ENCODE measurements around the gene GCNA. TPM values are rescaled to one million over a fixed set of nuclear protein-coding genes. Genes with fewer than 3 reads are reported as not detected.
"Not testable (repeated sequence)": the region's sequence is repeated elsewhere in the genome, so short reads cannot be mapped to it uniquely, and the experiment has no call there.

The GCNA gene
- total RNA-seq, 2 experiments from 2014 or later: 4.4 to 5.3 TPM

GRCh38 chrX:71634366-71634765 is 56.1 kb downstream of the GCNA start:
- H3K27me3 Mint-ChIP-seq: no peaks in the 10 kb centered on the region
- no peaks in the 10 kb centered on the region for H3K9me3 Mint-ChIP-seq
- no peak overlapping the region for H3K4me3 Mint-ChIP-seq
- no peak for DNase-seq
- peaks cover 16% of the 10 kb centered on the region for H3K4me1 Mint-ChIP-seq
- ChIA-PET POLR2A (no interaction called here), CTCF (no interaction called here)
- no peaks in the 10 kb centered on the region for H3K36me3 Mint-ChIP-seq (ENCODE audit: low read depth)
- no peak overlapping the region for H3K27ac Mint-ChIP-seq

GRCh38 chrX:71636438-71637252 is 58.4 kb downstream of the GCNA start:
- CTCF ChIA-PET: interaction anchor here (1.7 kb wide), 1 partner anchor 14 kb away, joined by 10 read pairs; no protein-coding TSS in a partner anchor
- Mint-ChIP-seq H3K36me3 (ENCODE audit: low read depth) (no peaks in the 10 kb centered on the region), H3K4me1 (peaks cover 13% of the 10 kb centered on the region), H3K9me3 (no peaks in the 10 kb centered on the region), H3K27me3 (no peaks in the 10 kb centered on the region), H3K27ac (peak overlapping the region; percentile 73), H3K4me3 (no peak overlapping the region)
- DNase-seq: no peak
- POLR2A ChIA-PET: interaction anchor here (0.7 to 3.7 kb wide), 5 partner anchors 10 to 102 kb away, joined by 3 to 16 read pairs (median 4); partner anchors contain the start of gene CXCR3

GRCh38 chrX:71637253-71637618 is 59.0 kb downstream of the GCNA start:
- DNase-seq: no peak
- Mint-ChIP-seq H3K27me3 (no peaks in the 10 kb centered on the region), H3K9me3 (no peaks in the 10 kb centered on the region), H3K27ac (peak overlapping the region; percentile 73), H3K4me3 (no peak overlapping the region), H3K4me1 (peaks cover 13% of the 10 kb centered on the region), H3K36me3 (ENCODE audit: low read depth) (no peaks in the 10 kb centered on the region)
- ChIA-PET CTCF (interaction anchor here (1.1 to 1.7 kb wide), 2 partner anchors 14 to 18 kb away, joined by 3 to 10 read pairs; partner anchors contain the start of gene CXCR3), POLR2A (interaction anchor here (0.7 to 3.7 kb wide), 4 partner anchors 10 to 103 kb away, joined by 3 to 16 read pairs (median 8); partner anchors contain the start of gene CXCR3)

GRCh38 chrX:71637848-71638247 is 59.6 kb downstream of the GCNA start:
- no peak overlapping the region for H3K4me3 Mint-ChIP-seq
- H3K36me3 Mint-ChIP-seq (ENCODE audit: low read depth): no peaks in the 10 kb centered on the region
- CTCF ChIA-PET: interaction anchor here (1.1 kb wide), 1 partner anchor 19 kb away, joined by 3 read pairs; the partner anchor contains the start of gene CXCR3
- DNase-seq: no peak
- H3K9me3 Mint-ChIP-seq: no peaks in the 10 kb centered on the region
- H3K27me3 Mint-ChIP-seq: no peaks in the 10 kb centered on the region
- H3K4me1 Mint-ChIP-seq: peaks cover 13% of the 10 kb centered on the region
- H3K27ac Mint-ChIP-seq: no peak overlapping the region
- POLR2A ChIA-PET: interaction anchor here (1.0 to 3.7 kb wide), 3 partner anchors 15 to 84 kb away, joined by 3 to 16 read pairs (median 13); partner anchors contain the start of gene CXCR3

- Mint-ChIP-seq H3K36me3 (ENCODE audit: low read depth) (no peaks in the 10 kb centered on the region), H3K27me3 (no peaks in the 10 kb centered on the region), H3K4me1 (peaks cover 13% of the 10 kb centered on the region), H3K27ac (no peak overlapping the region), H3K9me3 (no peaks in the 10 kb centered on the region), H3K4me3 (no peak overlapping the region)
- CTCF ChIA-PET: interaction anchor here (1.1 kb wide), 1 partner anchor 19 kb away, joined by 3 read pairs; the partner anchor contains the start of gene CXCR3
- no peak for DNase-seq
- POLR2A ChIA-PET: interaction anchor here (1.0 to 3.7 kb wide), 3 partner anchors 16 to 85 kb away, joined by 3 to 16 read pairs (median 13); partner anchors contain the start of gene CXCR3
These were observed 60.2 kb downstream of the GCNA start for GRCh38 chrX:71638409-71638808.

- ChIA-PET CTCF (interaction anchor here (1.2 kb wide), 1 partner anchor 12 kb away, joined by 4 read pairs; no protein-coding TSS in a partner anchor), POLR2A (no interaction called here)
- H3K36me3 Mint-ChIP-seq (ENCODE audit: low read depth): no peaks in the 10 kb centered on the region
- H3K27ac Mint-ChIP-seq: no peak overlapping the region
- DNase-seq: no peak
- H3K27me3 Mint-ChIP-seq: no peaks in the 10 kb centered on the region
- H3K4me3 Mint-ChIP-seq: no peak overlapping the region
- no peaks in the 10 kb centered on the region for H3K9me3 Mint-ChIP-seq
- peaks cover 13% of the 10 kb centered on the region for H3K4me1 Mint-ChIP-seq
These were observed 61.8 kb downstream of the GCNA start for GRCh38 chrX:71640002-71640401.

- H3K36me3 Mint-ChIP-seq (ENCODE audit: low read depth); CTCF ChIA-PET; H3K4me3 Mint-ChIP-seq; H3K9me3 Mint-ChIP-seq; H3K27ac Mint-ChIP-seq; H3K27me3 Mint-ChIP-seq; POLR2A ChIA-PET; DNase-seq; H3K4me1 Mint-ChIP-seq: not testable (repeated sequence)
These were observed 66.2 kb downstream of the GCNA start for GRCh38 chrX:71644406-71644805.

GRCh38 chrX:71650333-71650969 is 72.2 kb downstream of the GCNA start:
- Mint-ChIP-seq H3K27me3 (peaks cover 4% of the 10 kb centered on the region), H3K27ac (no peak overlapping the region), H3K4me1 (peaks cover 20% of the 10 kb centered on the region), H3K9me3 (no peaks in the 10 kb centered on the region), H3K36me3 (ENCODE audit: low read depth) (no peaks in the 10 kb centered on the region), H3K4me3 (no peak overlapping the region)
- POLR2A ChIA-PET: interaction anchor here (1.1 to 1.7 kb wide), 2 partner anchors 32 to 35 kb away, joined by 3 to 8 read pairs; partner anchors contain the start of gene CXCR3
- DNase-seq: peak; percentile 45
- CTCF ChIA-PET: interaction anchor here (0.8 to 1.8 kb wide), 4 partner anchors 27 to 55 kb away, joined by 3 to 4 read pairs (median 4); partner anchors contain the start of gene CXCR3

- ChIA-PET POLR2A (interaction anchor here (1.7 kb wide), 1 partner anchor 31 kb away, joined by 5 read pairs; no protein-coding TSS in a partner anchor), CTCF (interaction anchor here (0.7 to 2.1 kb wide), 16 partner anchors 10 to 248 kb away, joined by 3 to 9 read pairs (median 4); partner anchors contain the start of gene CXCR3)
- Mint-ChIP-seq H3K4me1 (peaks cover 25% of the 10 kb centered on the region), H3K27ac (no peak overlapping the region), H3K9me3 (no peaks in the 10 kb centered on the region), H3K27me3 (peaks cover 15% of the 10 kb centered on the region), H3K4me3 (no peak overlapping the region), H3K36me3 (ENCODE audit: low read depth) (no peaks in the 10 kb centered on the region)
- DNase-seq: peak; percentile 60
These were observed 74.2 kb downstream of the GCNA start for GRCh38 chrX:71652405-71652804.

- Mint-ChIP-seq H3K4me3 (no peak overlapping the region), H3K9me3 (no peaks in the 10 kb centered on the region), H3K27ac (no peak overlapping the region), H3K36me3 (ENCODE audit: low read depth) (no peaks in the 10 kb centered on the region), H3K4me1 (peaks cover 25% of the 10 kb centered on the region), H3K27me3 (peaks cover 15% of the 10 kb centered on the region)
- POLR2A ChIA-PET: no interaction called here
- DNase-seq: no peak
- CTCF ChIA-PET: interaction anchor here (1.2 to 1.6 kb wide), 2 partner anchors 11 to 45 kb away, joined by 3 read pairs; no protein-coding TSS in a partner anchor
These were observed 75.1 kb downstream of the GCNA start for GRCh38 chrX:71653344-71653743.

GRCh38 chrX:71657267-71657666 is 79.0 kb downstream of the GCNA start:
- no peak for DNase-seq
- Mint-ChIP-seq H3K4me3 (no peak overlapping the region), H3K27me3 (peaks cover 15% of the 10 kb centered on the region), H3K27ac (no peak overlapping the region), H3K9me3 (no peaks in the 10 kb centered on the region), H3K4me1 (peaks cover 11% of the 10 kb centered on the region), H3K36me3 (ENCODE audit: low read depth) (no peaks in the 10 kb centered on the region)
- POLR2A ChIA-PET: no interaction called here
- CTCF ChIA-PET: no interaction called here

GRCh38 chrX:71659342-71659741 is 81.1 kb downstream of the GCNA start:
- Mint-ChIP-seq H3K27me3 (peaks cover 13% of the 10 kb centered on the region), H3K4me1 (peaks cover 24% of the 10 kb centered on the region), H3K9me3 (no peaks in the 10 kb centered on the region), H3K36me3 (ENCODE audit: low read depth) (no peaks in the 10 kb centered on the region), H3K4me3 (no peak overlapping the region), H3K27ac (no peak overlapping the region)
- no peak for DNase-seq
- ChIA-PET CTCF (no interaction called here), POLR2A (no interaction called here)

GRCh38 chrX:71659959-71660358 is 81.7 kb downstream of the GCNA start:
- POLR2A ChIA-PET: no interaction called here
- H3K4me3 Mint-ChIP-seq: no peak overlapping the region
- H3K9me3 Mint-ChIP-seq: no peaks in the 10 kb centered on the region

More at GRCh38 chrX:71659959-71660358, 81.7 kb downstream of the GCNA start:
- CTCF ChIA-PET: no interaction called here
- Mint-ChIP-seq H3K36me3 (ENCODE audit: low read depth) (no peaks in the 10 kb centered on the region), H3K4me1 (peaks cover 24% of the 10 kb centered on the region), H3K27me3 (peaks cover 11% of the 10 kb centered on the region), H3K27ac (no peak overlapping the region)
- DNase-seq: no peak
